M059J (cell line): ENCODE measurements around the gene DLGAP1. TPM values are rescaled to one million over a fixed set of nuclear protein-coding genes. Genes with fewer than 3 reads are reported as not detected.
A peak's percentile ranks its signal among the peaks of the same experiment; 100 is the strongest.

ENCODE experiments used
- DNase-seq: peaks from one replicate; pipeline ENCODE4 v3.0.0-alpha.2; 2012; ENCODE audit warnings: low read depth
- total RNA-seq: library from RNA; depleted of rRNA; stranded (reverse); fragments of >200 nt; shearing (Covaris generic); gene quantifications from 2 replicates; pipeline ENCODE4 v1.2.3, GENCODE V29; 2014

Gene DLGAP1
- total RNA-seq, 1 experiment from 2014 or later, result not detected

DNA sequence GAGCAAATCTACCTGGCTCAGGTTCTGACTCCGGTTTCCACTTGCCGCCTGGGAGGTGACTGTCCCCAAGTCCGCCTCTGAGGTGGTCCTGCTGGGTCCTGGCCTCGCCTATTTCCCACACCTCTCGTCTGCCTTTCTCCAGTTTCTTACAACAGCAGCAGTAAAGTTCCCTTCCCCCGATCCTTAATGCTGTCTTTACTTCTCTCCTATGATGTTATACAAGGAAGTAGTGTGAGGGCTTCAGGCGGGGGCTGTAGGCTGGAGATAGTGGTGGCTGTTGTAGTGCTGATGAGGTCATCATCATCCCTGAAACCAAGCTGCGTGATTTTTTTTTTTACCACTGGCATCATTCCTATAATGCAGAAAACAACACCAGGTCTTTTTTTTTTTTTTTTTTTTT, 986.3 kb downstream of the DLGAP1 start:
- no peak for DNase-seq

DNA sequence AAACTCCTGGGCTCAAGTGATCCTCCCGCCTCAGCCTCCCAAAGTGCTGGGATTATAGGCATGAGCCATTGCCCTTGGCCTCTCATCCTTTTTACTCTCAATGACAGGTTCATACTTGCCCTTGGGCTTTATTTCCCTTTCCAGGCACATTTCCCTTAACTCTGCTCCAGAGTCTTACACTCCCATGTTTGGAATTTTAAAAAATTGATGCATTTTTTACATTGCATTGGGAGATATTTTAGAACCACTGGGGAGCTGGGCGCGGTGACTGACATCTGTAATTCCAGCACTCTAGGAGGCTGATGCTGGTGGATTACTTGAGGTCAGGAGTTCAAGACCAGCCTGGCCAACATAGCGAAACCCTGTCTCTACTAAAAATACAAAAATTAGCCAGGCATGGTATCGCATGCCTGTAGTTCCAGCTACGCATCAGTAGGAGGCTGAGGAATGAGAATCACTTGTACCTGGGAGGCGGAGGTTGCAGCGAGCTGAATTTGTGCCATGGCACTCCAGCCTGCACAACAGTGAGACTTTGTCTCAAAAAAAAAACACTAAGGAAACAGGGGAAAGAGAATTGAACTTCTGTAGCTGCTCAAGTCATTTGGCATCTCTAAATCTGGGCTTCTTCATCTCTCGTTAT, 986.9 kb downstream of the DLGAP1 start:
- DNase-seq, result no peak

GRCh38 chr18:3466872-3467271, 988.2 kb downstream of the DLGAP1 start:
- no peak for DNase-seq

DNA sequence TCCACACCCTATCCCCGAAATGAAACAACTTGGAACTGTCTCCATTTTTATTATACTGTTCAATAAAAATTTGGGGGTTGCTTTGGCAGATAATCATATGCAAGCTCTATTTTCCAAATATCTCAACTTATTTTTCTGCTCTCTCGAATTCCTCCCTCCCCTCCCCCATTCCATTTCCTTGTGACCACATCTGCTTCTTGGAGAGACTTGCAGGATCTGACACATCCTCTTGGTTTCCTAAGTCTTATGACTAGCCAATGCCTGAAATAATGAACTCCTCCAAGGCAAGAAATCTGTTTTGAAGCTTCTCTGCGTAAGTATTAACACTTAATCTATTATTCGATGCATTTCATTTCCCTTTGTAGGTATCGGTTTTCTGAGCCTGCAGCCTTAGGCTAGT, 989.1 kb downstream of the DLGAP1 start:
- peak; percentile 78 for DNase-seq

GRCh38 chr18:3463051-3463450, 992.1 kb downstream of the DLGAP1 start:
- peak; percentile 21 for DNase-seq

- DNase-seq, result no peak
These were observed 993.4 kb downstream of the DLGAP1 start for GRCh38 chr18:3461704-3462103.

- no peak for DNase-seq
These were observed 994.2 kb downstream of the DLGAP1 start for GRCh38 chr18:3460823-3461398.

GRCh38 chr18:3458952-3459853, 995.9 kb downstream of the DLGAP1 start:
- peak; percentile 71 for DNase-seq

DNA sequence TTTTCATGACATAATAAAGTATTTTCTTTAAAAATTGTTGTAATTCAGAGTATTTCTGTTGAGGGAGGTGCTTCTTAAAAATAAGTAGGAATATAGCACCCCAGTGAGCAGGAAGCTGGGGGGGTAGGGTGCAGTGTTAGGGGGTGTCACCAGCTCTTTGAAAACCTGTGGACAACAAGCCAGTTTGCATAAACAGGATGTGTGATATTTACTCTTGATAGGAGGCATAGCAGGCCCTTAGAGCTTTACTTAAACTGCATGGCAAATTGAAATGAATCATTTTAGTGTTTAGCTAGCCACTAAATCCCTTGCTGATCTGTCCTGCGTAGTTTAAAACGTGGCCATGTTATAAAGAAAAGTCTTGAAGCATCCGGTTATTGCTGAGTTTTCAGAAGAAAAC, 996.7 kb downstream of the DLGAP1 start:
- peak; percentile 30 for DNase-seq

GRCh38 chr18:3457261-3457724, 997.8 kb downstream of the DLGAP1 start:
- DNase-seq, result no peak

DNA sequence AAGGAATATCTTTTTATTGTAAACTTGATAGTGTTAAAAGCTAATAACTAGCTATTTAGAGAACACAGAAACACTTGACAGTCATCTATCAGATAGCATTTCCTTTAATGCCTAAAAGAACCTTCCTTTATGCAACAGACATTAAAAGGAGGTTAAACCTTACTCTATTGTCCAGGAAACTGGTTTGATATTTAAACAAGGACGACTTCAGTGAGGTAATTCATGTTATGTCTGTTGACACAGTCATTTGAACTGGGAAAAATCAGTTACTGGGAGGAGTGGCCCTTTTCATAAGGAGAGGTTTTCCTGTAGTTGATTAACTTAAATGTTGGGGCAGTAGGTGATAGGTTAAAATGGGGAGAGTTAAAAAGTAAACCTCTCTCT, 998.4 kb downstream of the DLGAP1 start:
- DNase-seq, result no peak

DNA sequence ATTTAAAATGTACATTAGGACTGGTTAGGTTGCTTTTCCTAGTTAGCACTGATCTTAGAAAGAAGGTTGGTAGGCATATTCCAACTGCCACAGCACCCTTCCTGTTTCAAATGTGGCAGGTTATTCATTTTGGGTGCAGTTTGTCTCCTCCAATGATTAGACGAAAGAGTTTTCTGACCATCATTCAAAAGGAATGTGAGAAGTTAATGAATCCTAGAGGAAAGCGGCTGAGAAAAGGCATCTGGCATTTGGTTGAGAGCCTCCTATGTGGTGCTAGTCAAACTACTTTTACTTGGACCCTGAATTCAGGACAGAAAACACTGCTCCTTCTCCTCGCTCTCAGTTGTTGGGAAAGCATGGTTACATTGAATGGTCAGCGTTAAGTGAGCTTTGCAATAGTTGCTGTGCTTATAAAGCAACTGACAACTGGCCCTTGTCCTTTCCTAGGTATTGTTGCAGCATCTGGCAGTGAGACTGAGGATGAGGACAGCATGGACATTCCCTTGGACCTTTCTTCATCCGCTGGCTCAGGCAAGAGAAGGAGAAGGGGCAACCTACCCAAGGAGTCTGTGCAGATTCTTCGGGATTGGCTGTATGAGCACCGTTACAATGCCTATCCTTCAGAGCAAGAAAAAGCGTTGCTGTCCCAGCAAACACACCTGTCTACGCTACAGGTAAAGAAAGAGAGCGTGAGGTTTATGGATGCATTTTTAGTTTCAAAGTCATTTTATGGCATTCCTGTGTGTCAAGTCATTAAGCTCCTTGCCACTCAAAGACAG, 999.0 kb downstream of the DLGAP1 start:
- DNase-seq, result peak; percentile 43

GRCh38 chr18:3455090-3455635, 999.9 kb downstream of the DLGAP1 start:
- DNase-seq, result no peak

DNA sequence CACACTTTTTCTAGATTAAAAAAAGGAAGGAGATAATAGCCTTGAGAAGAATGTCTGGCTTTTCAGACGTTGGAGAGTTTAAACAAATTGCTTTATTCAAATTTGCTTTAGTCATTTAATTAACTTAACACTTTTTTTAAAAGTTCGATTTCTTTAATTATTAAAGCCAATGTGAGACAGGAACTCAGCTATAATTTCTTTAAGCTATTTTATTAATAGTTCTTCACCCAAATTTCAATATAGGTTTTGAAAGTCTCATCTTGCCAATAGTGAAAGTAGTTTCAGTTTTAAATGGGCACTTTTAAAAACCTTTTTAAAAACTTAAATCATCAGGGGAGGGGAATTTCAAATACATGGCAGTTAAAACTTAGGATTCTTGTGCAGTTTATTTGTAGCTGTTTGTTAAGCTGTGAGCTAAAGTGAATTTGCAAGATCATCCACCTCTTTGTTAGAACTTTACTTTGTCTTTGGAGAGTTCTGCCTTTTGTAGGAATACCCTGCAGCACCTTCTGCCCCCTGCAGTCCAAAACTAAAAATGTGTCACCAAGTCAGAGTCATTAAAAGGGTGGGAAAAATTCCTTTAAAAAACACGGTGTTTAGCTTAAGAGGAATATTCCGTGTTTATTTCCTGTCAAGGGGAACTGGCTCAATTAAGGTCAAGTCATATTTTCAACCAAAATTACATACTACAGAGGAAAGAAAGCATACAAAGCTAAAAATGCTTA, 1000.6 kb downstream of the DLGAP1 start:
- peak; percentile 66 for DNase-seq

GRCh38 chr18:3453540-3454364, 1001.4 kb downstream of the DLGAP1 start:
- peak; percentile 95 for DNase-seq

DNA sequence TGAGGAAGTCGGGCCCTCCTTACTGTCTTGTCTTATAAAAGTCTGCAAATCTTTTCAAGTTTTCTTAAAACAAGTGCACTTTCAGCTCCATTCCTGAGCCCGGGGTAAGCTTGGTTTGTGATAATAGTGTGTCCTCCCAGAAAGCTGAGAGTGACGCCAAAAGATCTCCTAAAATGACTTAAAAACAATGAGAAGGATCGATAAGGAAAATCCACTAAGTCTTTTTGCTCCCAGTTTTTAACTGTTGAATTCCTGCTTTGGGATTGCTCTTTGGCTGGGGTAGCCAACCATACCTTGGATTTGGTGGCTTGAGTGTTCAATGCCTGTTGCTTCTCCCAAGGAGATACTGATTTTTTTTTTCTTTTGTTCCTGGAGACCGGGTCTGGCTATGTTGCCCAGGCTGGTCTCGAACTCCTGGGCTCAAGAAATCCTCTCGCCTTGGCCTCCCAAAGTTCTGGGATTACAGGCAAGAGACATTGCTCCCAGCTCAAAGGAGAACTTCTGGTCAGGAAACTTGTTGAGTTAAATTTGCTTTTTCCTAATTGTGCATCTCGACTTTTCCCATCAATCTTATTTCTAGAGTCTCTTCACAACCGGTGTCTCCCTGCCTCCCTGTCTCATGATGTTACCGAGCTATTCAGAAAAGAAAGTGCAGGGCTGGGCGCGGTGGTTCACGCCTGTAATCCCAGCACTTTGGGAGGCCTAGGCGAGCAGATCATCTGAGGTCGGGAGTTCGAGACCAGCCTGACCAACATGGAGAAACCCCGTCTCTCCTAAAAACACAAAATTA, 1002.2 kb downstream of the DLGAP1 start:
- peak; percentile 51 for DNase-seq

DNA sequence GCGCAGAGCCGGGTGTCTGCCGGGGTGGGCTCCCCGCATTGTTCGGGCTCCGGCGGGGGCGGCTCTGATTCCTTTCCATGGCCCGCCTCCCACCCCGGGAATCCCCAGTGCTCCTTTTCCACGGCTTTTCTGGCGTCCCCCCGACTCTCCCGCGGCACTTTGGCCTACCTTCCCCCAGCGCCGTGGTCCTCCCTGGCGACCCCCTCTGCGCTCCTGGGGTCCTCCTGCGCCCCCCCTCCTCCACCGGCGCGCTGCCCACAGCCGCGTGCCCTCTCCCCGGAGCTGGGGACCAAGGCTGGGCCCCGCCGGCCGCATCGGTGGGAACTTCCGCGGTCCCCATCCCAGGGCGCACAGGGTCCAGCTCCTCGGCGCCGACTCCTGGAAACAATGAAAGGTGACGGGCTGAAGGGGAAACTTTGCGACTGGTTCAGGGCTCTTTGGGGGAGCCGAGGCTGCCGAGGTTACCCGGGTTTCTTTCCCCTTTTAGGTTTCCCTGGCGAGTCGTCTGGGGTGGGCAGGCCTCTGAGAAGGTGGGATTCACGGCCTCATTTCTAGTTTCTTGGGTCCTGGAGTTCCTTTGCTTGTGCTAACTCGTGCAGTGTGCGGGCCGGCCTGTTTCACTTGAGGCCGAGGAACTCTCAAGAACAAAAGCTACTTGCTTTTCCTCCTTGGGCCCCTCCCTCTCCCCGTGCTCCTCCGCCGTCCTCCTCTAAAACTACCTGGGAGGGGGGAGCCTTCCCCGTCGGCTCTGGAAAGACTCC, 1002.9 kb downstream of the DLGAP1 start:
- DNase-seq, result peak; percentile 75
